Right lobe of liver (tissue), 4 donors: ENCODE results near the gene SP6.

Experiments used
- POLR2A ChIP-seq: fragments of 450-650 bp; IDR thresholded peaks from one replicate; pipeline ENCODE4 v1.6.1; 2017; ENCODE audit warnings: antibody characterized with exemption, mild to moderate bottlenecking
- TF ChIP-seq, protein P1 (sequence below), 4 donors: fragments of 200-600 bp in 3 of 4; fragments of 450-650 bp in 1 of 4; IDR thresholded peaks; one replicate each; pipeline versions ENCODE4 v1.5.1 to v1.8.0; 2016 to 2022; ENCODE audit warnings: antibody characterized with exemption in 4 of 4, mild to moderate bottlenecking in 2 of 4
- donor health status: DM: no; HTN: no; CAD: no.
- donor health status: DM: no; HTN: no; CAD: no.
- donor health status: DM: no; HTN: yes; CAD: no.

GRCh38 chr17:47829870-47830269, 21.1 kb downstream of the SP6 start:
- TF ChIP-seq, protein P1, sequence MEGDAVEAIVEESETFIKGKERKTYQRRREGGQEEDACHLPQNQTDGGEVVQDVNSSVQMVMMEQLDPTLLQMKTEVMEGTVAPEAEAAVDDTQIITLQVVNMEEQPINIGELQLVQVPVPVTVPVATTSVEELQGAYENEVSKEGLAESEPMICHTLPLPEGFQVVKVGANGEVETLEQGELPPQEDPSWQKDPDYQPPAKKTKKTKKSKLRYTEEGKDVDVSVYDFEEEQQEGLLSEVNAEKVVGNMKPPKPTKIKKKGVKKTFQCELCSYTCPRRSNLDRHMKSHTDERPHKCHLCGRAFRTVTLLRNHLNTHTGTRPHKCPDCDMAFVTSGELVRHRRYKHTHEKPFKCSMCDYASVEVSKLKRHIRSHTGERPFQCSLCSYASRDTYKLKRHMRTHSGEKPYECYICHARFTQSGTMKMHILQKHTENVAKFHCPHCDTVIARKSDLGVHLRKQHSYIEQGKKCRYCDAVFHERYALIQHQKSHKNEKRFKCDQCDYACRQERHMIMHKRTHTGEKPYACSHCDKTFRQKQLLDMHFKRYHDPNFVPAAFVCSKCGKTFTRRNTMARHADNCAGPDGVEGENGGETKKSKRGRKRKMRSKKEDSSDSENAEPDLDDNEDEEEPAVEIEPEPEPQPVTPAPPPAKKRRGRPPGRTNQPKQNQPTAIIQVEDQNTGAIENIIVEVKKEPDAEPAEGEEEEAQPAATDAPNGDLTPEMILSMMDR (IDR thresholded peaks at IDR 0.05) = no peak
- TF ChIP-seq POLR2A = no peak
